Measurements from ENCODE around the gene TMUB2.
"Not testable (repeated sequence)": the region's sequence is repeated elsewhere in the genome, so short reads cannot be mapped to it uniquely, and the experiment has no call there.

Gene TMUB2

GRCh38 chr17:44237886-44238285 lies 51.1 kb downstream of the TMUB2 start:
- H3K4me3 ChIP-seq (ENCODE audit: low read depth, low read length); DNase-seq (ENCODE audit: low read depth): not testable (repeated sequence)

GRCh38 chr17:44241106-44241624 lies 54.4 kb downstream of the TMUB2 start:
- DNase-seq (ENCODE audit: low read depth): no peak

More at GRCh38 chr17:44241106-44241624, 54.4 kb downstream of the TMUB2 start:
- no peak overlapping the region for H3K4me3 ChIP-seq (ENCODE audit: low read depth, low read length)
